HL-60 (cell line): ENCODE results near the gene PRIMA1.
"Not testable (repeated sequence)": the region's sequence is repeated elsewhere in the genome, so short reads cannot be mapped to it uniquely, and the experiment has no call there.

ENCODE experiments used
- DNase-seq, 2 experiments: peaks; one replicate each; pipeline ENCODE4 v3.0.0-alpha.2; 2010 to 2020; ENCODE audit warnings: low read depth in 1 of 2, low spot score in 1 of 2
- H3K27ac ChIP-seq: fragments of 250-450 bp; sonication (Bioruptor Pico); replicated peaks from 2 replicates; pipeline ENCODE4 v1.5.1; 2020; ENCODE audit warnings: mild to moderate bottlenecking, moderate library complexity
- H3K27me3 ChIP-seq: fragments of 250-450 bp; sonication (Bioruptor Pico); 2 replicates; pipeline ENCODE4 v1.5.1; 2021; ENCODE audit warnings: mild to moderate bottlenecking, moderate library complexity; ENCODE audit not compliant: insufficient read depth, poor library complexity, severe bottlenecking
- H3K4me3 ChIP-seq: replicated peaks from 2 replicates; pipeline ENCODE4 v1.5.1; 2011; ENCODE audit warnings: mild to moderate bottlenecking, control low read depth, low read length; ENCODE audit not compliant: insufficient read depth
- GABPA ChIP-seq: IDR thresholded peaks from 2 replicates; pipeline ENCODE4 v1.6.1; 2012; ENCODE audit warnings: low read depth
- POLR2AphosphoS5 ChIP-seq: IDR thresholded peaks from 2 replicates; pipeline ENCODE4 v1.6.1; 2012; ENCODE audit warnings: low read depth
- SPI1 ChIP-seq: IDR thresholded peaks from 2 replicates; pipeline ENCODE4 v1.6.1; 2012; ENCODE audit warnings: low read depth, mild to moderate bottlenecking, borderline replicate concordance
- TF ChIP-seq, protein P1 (sequence below): IDR thresholded peaks from 2 replicates; pipeline ENCODE4 v1.6.1; 2012; ENCODE audit warnings: low read depth; ENCODE audit not compliant: insufficient replicate concordance
- TF ChIP-seq, protein P2 (sequence below): IDR thresholded peaks from one replicate; pipeline ENCODE4 v1.5.1; 2011; ENCODE audit warnings: low read length, control low read depth, inconsistent platforms; ENCODE audit not compliant: insufficient read depth

Gene PRIMA1

DNA sequence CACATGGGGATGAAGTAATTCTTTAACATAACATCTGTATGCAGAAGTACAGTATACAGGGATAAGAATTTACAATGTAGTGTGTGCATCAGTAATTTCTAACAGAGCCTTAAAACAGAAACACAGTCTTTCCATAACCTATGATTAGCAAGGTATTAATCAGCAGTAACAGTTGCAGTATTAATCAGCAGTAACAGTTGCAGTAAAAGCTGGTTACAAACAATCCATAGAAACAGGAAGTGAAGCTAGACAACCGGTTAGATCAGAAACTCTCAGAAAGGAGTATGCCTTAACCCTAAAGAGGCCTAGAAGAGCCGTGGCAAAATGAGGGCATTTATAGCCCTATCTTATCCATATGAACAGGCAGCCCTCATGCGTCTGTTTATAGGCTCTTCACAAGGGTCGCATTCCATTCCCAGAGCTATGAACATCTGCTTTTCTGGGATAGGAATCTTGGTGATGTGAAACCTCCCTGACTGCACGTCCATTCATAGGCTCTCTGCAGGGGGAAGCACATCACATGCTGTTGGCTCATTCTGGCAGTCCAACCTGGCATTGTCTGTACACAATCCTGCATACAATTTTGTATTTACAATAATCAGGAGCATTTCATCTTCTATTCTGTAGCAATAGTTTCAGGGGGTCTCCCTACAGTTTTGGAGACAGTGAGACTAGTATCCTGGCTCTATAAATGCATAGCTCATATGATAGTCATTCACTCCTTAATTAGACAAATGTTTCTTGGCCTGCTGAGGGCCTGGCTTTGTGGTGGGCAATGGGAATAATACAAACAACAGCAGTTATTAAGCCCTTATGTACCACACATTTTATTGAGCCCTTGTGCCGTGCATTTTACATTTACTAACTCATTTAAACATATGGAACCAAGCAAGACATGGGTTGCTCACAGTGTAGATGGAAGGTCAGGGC lies 21.5 kb upstream of the PRIMA1 start:
- not testable (repeated sequence) for DNase-seq, H3K27ac ChIP-seq, H3K4me3 ChIP-seq, H3K27me3 ChIP-seq
- peak; percentile 33; the same call in 1 of the 2 replicates for TF ChIP-seq SPI1

DNA sequence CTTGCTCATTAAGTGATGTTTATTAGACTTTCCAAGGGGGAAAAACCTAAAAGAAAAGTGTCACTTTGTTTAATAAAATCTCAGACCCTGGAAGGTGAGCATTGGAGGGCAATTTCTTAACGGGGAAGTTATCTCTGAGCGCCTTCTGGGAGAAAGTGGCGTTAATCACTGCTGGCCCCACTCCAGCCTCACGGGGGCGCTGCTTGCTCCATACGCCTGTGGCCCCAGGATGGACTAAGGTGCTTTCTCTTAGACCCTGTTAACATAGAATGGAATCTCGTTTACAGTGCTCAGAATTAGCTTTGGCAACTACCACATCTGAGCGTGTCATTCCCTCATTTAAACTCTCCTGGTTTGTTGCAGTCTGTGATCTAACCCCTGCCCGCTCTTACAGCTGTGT lies 16.4 kb upstream of the PRIMA1 start:
- no peak for TF ChIP-seq SPI1

DNA sequence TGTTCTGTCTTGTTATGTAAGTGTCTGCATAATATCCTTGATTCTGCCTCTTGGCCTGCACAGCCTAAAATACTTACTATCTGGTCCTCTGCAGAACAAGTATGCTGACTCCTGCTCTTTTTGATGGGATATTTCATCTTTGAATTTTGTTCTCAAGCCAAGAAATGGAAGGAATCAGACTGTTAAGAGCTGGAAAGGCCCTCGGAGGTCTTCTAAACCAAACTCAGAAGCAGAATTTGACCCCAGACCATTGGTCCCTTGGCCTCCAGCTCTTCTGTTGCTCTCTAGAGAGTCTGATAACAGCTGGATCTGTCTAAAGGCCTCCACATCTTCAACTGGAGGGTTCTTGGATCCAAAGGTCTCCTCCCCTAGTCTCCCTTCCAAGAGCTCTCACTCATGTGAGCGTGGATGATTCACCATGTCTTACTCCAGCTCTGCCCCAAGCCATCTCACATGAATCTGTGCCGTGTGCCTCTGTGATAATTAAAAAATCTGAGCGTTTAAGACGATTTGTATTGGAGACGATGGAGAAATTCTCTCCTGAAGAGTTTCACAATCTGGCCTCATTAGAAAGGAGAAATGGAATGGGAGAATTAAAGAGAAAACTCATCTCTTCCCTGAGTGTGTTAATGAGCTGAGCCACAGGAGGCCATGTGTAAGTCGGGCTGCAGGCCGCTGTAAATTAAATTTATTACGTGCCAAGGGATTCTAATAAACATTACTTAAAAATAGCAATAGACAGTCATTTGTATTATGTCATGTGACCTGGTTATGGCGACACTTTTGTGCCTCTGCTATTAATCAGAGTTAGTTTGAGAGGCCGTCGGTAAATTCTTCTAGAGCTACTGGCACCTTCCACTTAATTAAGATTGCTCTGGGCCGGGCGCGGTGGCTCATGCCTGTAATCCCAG lies 15.4 kb upstream of the PRIMA1 start:
- Histone ChIP-seq H3K27me3 (no peaks in the 10 kb centered on the region), H3K27ac (no peak overlapping the region), H3K4me3 (no peak overlapping the region)
- no peak for TF ChIP-seq SPI1
- TF ChIP-seq POLR2AphosphoS5 = no peak
- TF ChIP-seq, protein P1, sequence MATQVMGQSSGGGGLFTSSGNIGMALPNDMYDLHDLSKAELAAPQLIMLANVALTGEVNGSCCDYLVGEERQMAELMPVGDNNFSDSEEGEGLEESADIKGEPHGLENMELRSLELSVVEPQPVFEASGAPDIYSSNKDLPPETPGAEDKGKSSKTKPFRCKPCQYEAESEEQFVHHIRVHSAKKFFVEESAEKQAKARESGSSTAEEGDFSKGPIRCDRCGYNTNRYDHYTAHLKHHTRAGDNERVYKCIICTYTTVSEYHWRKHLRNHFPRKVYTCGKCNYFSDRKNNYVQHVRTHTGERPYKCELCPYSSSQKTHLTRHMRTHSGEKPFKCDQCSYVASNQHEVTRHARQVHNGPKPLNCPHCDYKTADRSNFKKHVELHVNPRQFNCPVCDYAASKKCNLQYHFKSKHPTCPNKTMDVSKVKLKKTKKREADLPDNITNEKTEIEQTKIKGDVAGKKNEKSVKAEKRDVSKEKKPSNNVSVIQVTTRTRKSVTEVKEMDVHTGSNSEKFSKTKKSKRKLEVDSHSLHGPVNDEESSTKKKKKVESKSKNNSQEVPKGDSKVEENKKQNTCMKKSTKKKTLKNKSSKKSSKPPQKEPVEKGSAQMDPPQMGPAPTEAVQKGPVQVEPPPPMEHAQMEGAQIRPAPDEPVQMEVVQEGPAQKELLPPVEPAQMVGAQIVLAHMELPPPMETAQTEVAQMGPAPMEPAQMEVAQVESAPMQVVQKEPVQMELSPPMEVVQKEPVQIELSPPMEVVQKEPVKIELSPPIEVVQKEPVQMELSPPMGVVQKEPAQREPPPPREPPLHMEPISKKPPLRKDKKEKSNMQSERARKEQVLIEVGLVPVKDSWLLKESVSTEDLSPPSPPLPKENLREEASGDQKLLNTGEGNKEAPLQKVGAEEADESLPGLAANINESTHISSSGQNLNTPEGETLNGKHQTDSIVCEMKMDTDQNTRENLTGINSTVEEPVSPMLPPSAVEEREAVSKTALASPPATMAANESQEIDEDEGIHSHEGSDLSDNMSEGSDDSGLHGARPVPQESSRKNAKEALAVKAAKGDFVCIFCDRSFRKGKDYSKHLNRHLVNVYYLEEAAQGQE = no peak
- no peak for DNase-seq

More for the DNA sequence above, 16.4 kb upstream of the PRIMA1 start:
- H3K27ac ChIP-seq = no peak overlapping the region
- H3K27me3 ChIP-seq = no peaks in the 10 kb centered on the region
- no peak overlapping the region for H3K4me3 ChIP-seq
- DNase-seq = no peak

DNA sequence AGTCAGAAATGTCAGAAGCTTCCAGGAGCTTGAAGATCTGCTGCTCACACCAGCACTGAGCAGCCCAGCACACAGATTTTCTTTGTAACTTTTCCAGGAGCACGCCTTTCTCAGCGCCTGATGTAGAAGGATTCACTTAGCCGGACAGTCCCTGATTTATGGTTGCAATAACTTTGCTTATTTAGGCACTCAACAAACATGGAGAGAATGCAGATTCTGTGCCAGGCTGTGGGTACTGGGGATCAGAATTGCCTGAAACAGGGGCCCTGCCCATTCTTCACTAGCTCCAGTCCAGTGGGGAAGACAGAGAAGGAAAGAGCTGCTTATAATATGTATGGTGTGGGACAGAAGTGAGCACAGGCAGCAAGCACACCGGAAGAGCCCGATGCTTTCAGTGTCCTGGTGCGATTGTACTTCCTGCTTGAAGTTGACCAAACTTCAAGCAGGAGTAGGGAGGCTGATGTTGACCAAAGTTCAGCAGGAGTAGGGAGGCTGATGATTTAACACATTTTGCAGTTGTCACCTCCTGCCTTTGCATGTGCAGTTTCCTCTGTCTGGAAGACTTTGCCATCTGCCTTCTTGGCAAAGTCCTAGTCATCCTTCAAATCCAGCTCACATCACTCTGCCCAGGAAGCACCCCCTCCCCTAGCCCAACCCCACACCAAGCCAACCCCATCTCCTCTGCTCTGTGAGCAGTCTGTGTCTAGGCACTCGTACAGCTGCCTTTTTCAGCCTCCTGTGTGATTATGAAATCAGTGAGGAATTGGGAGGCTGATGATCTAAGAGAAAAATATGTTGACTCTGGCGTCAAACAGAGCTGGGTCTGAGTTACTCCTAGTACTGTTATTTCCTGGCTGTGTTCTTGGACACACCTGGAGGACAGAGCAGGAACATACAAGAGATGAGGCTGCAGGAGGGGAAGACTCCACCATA lies 12.0 kb upstream of the PRIMA1 start:
- TF ChIP-seq GABPA (no peak), SPI1 (no peak), POLR2AphosphoS5 (no peak)
- TF ChIP-seq, protein P1 = no peak
- TF ChIP-seq, protein P2, sequence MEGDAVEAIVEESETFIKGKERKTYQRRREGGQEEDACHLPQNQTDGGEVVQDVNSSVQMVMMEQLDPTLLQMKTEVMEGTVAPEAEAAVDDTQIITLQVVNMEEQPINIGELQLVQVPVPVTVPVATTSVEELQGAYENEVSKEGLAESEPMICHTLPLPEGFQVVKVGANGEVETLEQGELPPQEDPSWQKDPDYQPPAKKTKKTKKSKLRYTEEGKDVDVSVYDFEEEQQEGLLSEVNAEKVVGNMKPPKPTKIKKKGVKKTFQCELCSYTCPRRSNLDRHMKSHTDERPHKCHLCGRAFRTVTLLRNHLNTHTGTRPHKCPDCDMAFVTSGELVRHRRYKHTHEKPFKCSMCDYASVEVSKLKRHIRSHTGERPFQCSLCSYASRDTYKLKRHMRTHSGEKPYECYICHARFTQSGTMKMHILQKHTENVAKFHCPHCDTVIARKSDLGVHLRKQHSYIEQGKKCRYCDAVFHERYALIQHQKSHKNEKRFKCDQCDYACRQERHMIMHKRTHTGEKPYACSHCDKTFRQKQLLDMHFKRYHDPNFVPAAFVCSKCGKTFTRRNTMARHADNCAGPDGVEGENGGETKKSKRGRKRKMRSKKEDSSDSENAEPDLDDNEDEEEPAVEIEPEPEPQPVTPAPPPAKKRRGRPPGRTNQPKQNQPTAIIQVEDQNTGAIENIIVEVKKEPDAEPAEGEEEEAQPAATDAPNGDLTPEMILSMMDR = no peak
- no peak overlapping the region for H3K4me3 ChIP-seq
- DNase-seq = no peak
- peaks cover 3% of the 10 kb centered on the region for H3K27me3 ChIP-seq
- H3K27ac ChIP-seq = no peak overlapping the region

DNA sequence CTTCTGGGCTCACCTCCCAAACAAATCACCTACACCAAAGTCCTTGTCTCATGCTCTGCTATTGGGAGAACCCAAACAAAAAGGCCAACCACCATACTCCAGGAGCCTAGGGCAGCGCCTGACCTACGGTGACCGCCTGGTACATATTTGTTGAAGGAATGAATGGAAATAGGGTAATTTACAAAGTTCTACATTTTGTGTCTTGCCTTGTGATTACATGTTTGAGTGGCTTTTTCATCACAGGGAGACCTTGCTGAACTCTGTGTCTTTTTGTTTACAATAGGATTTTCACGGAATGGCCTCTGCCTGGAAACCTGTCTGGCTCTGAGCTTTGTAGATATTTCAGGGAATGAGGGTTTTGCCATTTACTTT lies 11.3 kb upstream of the PRIMA1 start:
- H3K27ac ChIP-seq = no peak overlapping the region
- TF ChIP-seq, protein P2 = no peak
- no peak for TF ChIP-seq SPI1
- no peak for TF ChIP-seq POLR2AphosphoS5
- TF ChIP-seq GABPA = no peak
- TF ChIP-seq, protein P1 = no peak
- H3K27me3 ChIP-seq = peaks cover 3% of the 10 kb centered on the region
- no peak for DNase-seq
- H3K4me3 ChIP-seq = no peak overlapping the region
